Activated CD4-positive, alpha-beta T cell treated with anti-CD3 and anti-CD28 coated beads for 48 hours (primary cell): Measurements from ENCODE around the gene OR4K14.
"Not testable (repeated sequence)": the region's sequence is repeated elsewhere in the genome, so short reads cannot be mapped to it uniquely, and the experiment has no call there.

ENCODE experiments used
- DNase-seq: peaks from one replicate; pipeline ENCODE4 v3.0.0-alpha.2; 2020

Gene OR4K14

DNA sequence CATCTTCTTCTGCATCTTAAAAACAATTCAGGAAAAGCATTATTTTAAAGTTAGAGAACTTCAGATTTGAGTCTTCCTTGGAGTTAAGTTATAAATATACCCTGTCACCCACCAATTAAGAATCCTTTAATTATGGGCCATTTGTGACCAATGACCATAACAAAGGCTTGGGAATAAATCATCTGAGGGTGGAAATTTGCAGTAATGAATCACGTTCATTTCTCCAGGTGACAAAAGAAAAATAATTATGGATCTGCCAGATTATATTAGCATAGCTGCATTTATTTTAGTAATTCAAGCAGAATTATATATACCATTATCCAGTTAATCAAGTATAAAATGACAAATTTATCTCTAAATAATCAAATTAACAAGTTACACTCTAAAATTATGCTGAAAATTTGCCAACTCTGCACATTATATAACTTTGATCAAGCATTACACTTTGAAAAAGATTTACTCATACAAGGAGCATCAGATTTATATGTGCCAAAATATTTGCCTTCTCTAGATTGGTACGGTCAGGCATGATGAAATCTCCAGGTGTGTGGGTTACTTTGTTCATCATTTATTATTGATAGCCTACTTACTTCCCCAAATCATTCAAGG lies at the start of gene OR4K14:
TSS of gene OR4K14 (minus strand) at position 51 of the 609 bp plus-strand sequence. CDS start 4,114 bp downstream, outside the sequence.
- DNase-seq = no peak

DNA sequence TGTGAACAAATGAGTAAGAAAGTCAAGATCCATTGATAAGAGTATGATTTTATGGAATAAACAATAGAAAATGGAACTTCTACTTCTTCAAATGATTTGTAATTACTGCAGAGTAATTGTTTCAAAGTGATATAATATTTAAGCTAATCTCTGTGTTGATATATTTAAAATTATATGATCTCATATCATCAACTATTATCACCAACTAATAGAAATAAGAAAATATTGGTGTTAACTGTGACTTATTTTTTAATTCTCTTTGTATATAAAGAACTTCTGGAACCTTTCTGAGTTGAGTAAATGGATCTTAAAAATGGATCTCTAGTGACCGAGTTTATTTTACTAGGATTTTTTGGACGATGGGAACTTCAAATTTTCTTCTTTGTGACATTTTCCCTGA lies 40.6 kb upstream of the OR4K14 start, which contains the start of gene OR4L1:
TSS of gene OR4L1 (plus strand) at position 301 of the 400 bp plus-strand sequence. CDS start at position 301, 0 bp downstream.
- DNase-seq = no peak

DNA sequence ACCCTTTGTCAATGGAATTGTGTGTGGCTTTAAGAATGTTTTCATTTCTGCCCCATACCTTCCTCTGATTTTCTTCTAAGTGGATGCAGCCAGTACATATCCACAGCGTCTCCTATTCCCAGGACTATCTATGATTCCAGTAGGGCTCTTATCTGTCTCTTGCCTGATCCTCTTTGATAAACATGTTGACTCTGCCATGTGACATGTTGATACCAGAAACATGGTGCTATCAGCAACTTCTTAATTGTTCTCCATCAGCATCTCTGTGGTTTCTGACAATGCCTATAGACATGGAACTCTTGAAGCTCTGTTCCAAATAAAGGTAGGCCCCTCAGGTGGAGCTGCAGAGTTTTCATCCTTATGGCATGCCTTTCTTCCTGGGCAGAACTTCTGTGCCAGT lies 29.1 kb upstream of the OR4K14 start:
- DNase-seq = no peak

DNA sequence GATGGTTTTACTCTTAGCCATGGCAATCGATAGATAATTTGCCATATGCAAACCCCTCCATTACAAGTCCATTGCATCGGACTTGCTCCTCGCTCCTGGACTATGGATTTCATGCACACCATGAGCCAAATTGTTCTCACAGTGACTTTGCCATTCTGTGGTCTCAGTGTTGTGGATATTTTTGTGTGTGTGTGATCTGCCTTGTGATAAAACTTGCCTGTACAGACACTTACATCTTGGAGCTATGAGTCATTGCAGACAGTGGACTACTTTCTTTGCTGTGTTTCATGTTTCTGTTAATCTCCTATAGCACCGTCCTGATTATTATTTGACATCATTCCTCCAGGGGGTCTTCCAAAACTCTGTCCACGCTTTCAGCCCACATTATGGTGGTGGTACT lies 25.1 kb upstream of the OR4K14 start:
- no peak for DNase-seq

- DNase-seq = no peak
Observed at GRCh38 chr14:20035938-20036337, 16.8 kb upstream of the OR4K14 start, which contains the start of gene OR4K13. OR4K13 (minus strand) TSS chr14:20036038; CDS start chr14:20034758, 1,280 bp downstream.

DNA sequence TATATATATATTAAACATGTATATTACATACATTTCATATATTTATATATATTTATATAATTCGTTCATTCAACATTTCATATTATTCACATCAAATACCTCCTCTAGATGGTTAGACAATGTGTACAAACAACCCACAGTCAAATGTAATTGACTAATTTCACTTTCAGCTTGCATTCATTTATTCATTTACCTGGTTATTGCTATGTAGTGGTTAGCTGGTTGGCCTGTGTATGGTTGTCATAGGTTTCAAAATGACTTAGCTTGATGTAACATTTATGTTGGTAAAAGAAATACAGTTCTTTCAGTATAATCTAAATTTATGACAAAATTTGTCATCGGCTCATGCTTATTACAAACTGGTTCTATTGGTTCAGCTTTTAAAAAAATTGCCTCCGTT lies 16.3 kb upstream of the OR4K14 start:
- no peak for DNase-seq

DNA sequence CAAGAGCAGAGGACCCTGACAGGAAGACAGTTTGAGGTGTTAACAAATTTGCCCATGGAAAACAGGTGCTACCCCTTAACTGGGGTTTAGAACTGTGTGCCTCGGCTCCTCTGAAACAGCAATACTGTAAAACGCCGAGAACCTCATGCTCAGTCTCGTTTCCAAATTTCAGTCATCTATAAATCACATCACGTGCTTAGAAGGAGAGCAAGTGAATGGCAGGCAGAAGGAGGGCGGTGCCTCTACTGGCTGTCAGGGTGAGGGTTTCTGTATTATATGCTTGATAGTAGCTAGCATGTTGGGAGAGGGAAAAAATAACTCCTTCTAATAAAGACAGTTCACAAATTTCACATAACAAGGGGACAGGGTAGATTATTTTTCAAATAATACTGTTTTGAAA lies 12.0 kb upstream of the OR4K14 start:
- no peak for DNase-seq

GRCh38 chr14:20008156-20008555 lies 11.0 kb downstream of the OR4K14 start:
- DNase-seq = no peak

GRCh38 chr14:20002319-20002718 lies 16.8 kb downstream of the OR4K14 start:
- DNase-seq = no peak

- no peak for DNase-seq
Observed at GRCh38 chr14:20001863-20002262, 17.2 kb downstream of the OR4K14 start, which contains the start of gene OR4Q2. OR4Q2 (plus strand) TSS chr14:20002163.

DNA sequence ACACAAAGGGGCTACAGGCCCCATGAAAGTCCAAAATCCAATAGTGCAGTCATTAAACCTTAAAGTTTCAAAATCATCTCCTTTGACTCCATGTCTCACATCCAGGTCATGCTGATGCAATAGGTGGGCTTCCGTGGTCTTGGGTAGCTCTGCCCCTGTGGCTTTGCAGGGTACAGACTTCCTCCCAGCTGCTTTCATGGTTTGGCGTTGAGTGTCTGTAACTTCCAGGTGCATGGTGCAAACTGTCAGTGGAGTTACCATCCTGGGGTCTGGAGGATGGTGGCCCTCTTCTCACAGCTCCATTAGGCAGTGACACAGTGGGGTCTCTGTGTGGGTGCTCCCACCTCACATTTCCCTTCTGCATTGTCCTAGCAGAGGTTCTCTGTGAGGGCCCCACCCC lies 25.7 kb downstream of the OR4K14 start:
- no peak for DNase-seq

GRCh38 chr14:19975291-19975690 lies 43.8 kb downstream of the OR4K14 start, which contains the start of gene OR4K15:
OR4K15 (plus strand) TSS chr14:19975591; CDS start chr14:19975591, 0 bp downstream.
- DNase-seq = no peak

DNA sequence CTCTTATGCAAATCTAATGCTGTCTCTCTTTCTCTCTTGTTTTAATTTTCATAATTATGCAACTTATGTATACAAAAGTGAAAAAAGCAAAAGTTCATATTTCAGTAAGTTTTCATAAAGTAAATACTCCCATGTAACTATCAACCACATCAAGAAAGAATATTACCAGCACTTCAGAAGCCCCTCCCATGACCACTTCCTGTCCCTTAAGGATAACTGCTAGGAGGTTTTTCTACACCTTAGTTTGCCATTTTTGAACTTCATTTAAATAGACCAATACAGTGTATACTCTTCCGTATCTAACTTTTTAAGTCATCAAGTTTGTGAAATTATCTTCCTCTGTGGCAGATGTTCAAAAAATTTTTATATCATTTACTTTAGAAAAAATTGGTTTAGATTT lies 44.3 kb downstream of the OR4K14 start:
- DNase-seq = no peak

DNA sequence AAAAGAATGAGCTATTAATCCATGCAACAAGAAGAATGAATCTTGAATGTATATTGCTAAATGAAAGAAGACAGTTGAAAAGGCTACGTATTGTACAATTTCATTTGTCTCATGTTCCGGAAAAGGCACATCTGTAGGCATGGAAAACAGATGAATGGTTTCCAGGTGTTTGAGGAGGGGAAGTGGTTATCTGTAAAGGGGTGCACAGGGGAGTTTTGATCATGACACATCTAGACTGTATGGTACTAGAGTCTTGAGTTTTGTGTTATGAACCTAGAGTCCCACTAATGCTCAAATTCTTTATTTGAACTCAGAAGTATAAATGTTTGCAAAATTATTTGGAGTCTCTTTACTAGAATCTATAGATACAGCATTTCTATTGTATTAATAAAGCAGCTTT lies 49.4 kb downstream of the OR4K14 start:
- DNase-seq = not testable (repeated sequence)
